Sigmoid colon (tissue), 7 donors: Measurements from ENCODE around the gene HOXB9. TPM values are rescaled to one million over a fixed set of nuclear protein-coding genes. Genes with fewer than 3 reads are reported as not detected.

Experiments
- DNase-seq: peaks from one replicate; pipeline ENCODE4 v3.0.0-alpha.2; 2019
- H3K27ac ChIP-seq, 4 donors: fragments of 200-600 bp; sonication (generic); one replicate each; pipeline ENCODE4 v1.5.1; 2016 to 2019; ENCODE audit warnings: mild to moderate bottlenecking in 1 of 4
- H3K27me3 ChIP-seq, 3 donors: fragments of 200-600 bp; sonication (generic); one replicate each; pipeline ENCODE4 v1.5.1; 2019; ENCODE audit warnings: mild to moderate bottlenecking in 1 of 3
- H3K36me3 ChIP-seq, 4 donors: fragments of 200-600 bp; sonication (generic); one replicate each; pipeline ENCODE4 v1.5.1; 2016 to 2019
- H3K4me1 ChIP-seq, 4 donors: fragments of 200-600 bp; sonication (generic); one replicate each; pipeline ENCODE4 v1.5.1; 2017 to 2019
- H3K4me3 ChIP-seq, 4 donors: fragments of 200-600 bp; sonication (generic); one replicate each; pipeline ENCODE4 v1.5.1; 2017 to 2019; ENCODE audit warnings: mild to moderate bottlenecking in 2 of 4, moderate library complexity in 1 of 4
- H3K9me3 ChIP-seq, 4 donors: fragments of 200-600 bp in 3 of 4; sonication (generic) in 3 of 4; one replicate each; pipeline versions ENCODE4 v1.5.1 to v1.6.1; 2013 to 2019
- EP300 ChIP-seq, 4 donors: sonication (generic); formaldehyde crosslinking; IDR thresholded peaks; one replicate each; pipeline ENCODE4 v1.6.1; 2017; ENCODE audit warnings: antibody characterized with exemption in 4 of 4
- POLR2A ChIP-seq, 2 donors: fragments of 450-650 bp; IDR thresholded peaks; one replicate each; pipeline ENCODE4 v1.6.1; 2016; ENCODE audit warnings: antibody characterized with exemption in 2 of 2, mild to moderate bottlenecking in 2 of 2, moderate library complexity in 2 of 2
- POLR2AphosphoS5 ChIP-seq, 4 donors: sonication (generic); formaldehyde crosslinking; IDR thresholded peaks; one replicate each; pipeline ENCODE4 v1.6.1; 2017; ENCODE audit warnings: antibody characterized with exemption in 4 of 4
- WGBS, 2 donors: extraction: QIAGEN DNeasy Blood & Tissue Kit; methylation state at CpG; one replicate each; pipeline ENCODE4 v1.1.7; 2013; 5-methylcytosine and 5-hydroxymethylcytosine counted together
- intact Hi-C: fragments of 100-400 bp; cut with DNase I; formaldehyde crosslinking; loops from one replicate; pipeline ENCODE4 v1.15.1; 2023
- polyA plus RNA-seq, 3 donors: library from polyadenylated mRNA; stranded (reverse); fragments of 200-250 nt; gene quantifications; one replicate each; pipeline ENCODE4 v1.2.3, GENCODE V29; 2013
- total RNA-seq, 4 donors: library from RNA; depleted of rRNA; stranded (reverse); fragments of >200 nt; gene quantifications; one replicate each; pipeline ENCODE4 v1.1.0, GENCODE V29; 2016
- TF ChIP-seq, protein P1 (sequence below), 4 experiments: fragments of 450-650 bp in 3 of 4; fragments of 200-600 bp in 1 of 4; IDR thresholded peaks; one replicate each; pipeline ENCODE4 v1.5.1; 2016 to 2019; ENCODE audit warnings: antibody characterized with exemption in 4 of 4, mild to moderate bottlenecking in 3 of 4, moderate library complexity in 2 of 4
- donor health status: healthy with polysubstance abuse.
- donor health status: Bipolar disorder and iron deficiency.
- donor health status: healthy.

HOXB9 gene
- total and polyA plus RNA-seq, 7 donors: 0.28 to 52.1 (median 18.0) TPM; not detected in 3

DNA sequence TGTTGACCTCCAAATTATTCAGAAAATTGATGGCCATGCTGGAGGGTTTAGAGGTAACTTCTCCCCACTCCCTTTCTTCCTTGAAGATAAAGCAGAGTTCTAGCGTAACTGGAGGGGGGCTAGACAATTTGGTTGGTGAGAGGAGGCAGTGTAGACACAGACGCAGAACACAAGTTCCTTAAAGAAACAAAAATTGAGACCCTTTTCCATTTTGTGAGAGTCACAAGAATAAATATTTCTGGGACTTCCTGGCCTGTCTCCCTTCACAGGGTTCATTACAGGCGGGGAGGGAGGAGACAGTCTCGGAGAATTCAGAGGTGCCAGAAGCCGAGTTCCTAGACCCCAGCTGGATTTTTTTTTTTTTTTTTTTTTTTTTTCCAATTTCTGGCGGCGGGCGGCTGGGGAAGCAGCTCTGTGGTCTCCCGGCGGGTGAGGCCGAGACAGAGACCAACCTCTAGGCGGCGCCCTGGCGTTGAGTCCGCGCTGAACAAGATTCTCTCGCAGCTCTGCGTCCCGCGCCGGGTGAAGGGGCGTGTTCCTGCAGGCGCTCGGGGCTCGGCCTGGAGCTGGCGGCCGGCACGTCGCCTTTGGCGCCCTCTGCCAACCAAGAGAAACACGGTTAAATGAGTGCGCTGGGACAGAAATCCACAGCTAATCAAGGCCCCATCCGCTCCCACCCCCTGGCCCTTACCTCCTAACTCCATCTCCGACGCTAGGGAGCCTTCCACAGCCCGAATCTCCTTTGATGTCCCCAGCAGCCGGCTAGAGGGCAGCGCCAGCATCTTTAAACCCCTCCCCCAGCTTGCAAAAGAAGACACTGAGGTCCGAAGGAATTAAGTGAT, 10.2 kb upstream of the HOXB9 start:
- no peaks in the 10 kb centered on the region for H3K9me3 ChIP-seq
- no peak overlapping the region for H3K27ac ChIP-seq
- peak; percentile 73 for DNase-seq
- H3K27me3 ChIP-seq: peaks cover 53 to 100% (median 86%) of the 10 kb centered on the region in 3 donors
- no peak overlapping the region for H3K4me3 ChIP-seq
- peaks cover 0 to 16% (median 7%) of the 10 kb centered on the region in 4 donors for H3K4me1 ChIP-seq
- 3 to 6% methylated on average over 39 of the region's 39 CpGs for WGBS, 2 donors
- TF ChIP-seq, protein P1, sequence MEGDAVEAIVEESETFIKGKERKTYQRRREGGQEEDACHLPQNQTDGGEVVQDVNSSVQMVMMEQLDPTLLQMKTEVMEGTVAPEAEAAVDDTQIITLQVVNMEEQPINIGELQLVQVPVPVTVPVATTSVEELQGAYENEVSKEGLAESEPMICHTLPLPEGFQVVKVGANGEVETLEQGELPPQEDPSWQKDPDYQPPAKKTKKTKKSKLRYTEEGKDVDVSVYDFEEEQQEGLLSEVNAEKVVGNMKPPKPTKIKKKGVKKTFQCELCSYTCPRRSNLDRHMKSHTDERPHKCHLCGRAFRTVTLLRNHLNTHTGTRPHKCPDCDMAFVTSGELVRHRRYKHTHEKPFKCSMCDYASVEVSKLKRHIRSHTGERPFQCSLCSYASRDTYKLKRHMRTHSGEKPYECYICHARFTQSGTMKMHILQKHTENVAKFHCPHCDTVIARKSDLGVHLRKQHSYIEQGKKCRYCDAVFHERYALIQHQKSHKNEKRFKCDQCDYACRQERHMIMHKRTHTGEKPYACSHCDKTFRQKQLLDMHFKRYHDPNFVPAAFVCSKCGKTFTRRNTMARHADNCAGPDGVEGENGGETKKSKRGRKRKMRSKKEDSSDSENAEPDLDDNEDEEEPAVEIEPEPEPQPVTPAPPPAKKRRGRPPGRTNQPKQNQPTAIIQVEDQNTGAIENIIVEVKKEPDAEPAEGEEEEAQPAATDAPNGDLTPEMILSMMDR (IDR thresholded peaks at IDR 0.05): peak in 3 of 4 experiments; percentile 15 to 31 (median 15)
- TF ChIP-seq EP300 (IDR thresholded peaks at IDR 0.05): no peak
- intact Hi-C loops: no loop called here
- H3K36me3 ChIP-seq: no peaks in the 10 kb centered on the region

DNA sequence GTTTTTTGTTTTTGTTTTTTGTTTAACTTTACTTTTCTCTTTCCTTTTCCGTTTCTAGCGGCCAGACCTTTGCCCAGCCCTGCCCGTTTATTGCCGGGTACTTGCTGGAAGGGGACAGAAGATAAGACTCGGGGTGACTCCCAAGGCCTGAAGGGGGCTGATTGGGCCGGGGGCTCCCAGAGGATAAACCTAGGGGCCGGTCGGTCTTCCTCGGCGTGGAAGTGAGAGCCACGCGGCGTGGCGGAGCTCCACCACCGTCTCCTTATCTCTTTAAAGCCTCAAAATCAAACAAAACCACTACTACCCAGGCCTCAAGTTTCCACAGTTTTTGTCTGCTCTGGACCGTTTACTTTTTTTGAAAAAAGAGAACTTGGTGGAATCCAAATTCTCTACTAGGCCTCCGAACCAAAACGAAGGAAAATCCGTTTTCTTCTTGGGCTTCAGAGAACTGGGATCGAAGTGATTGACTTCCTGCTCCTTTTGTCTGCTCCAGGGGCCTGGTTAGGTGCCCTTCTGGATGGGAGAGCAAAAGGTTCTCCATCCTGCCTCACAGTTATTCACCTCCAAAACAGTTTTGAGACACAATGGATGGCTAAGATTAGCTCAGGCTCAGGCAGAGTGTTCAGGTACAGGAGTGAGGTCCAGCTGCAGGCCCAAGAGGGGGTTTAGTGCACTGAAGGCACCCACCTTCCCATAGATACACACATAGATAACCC, 8.5 kb upstream of the HOXB9 start:
- H3K36me3 ChIP-seq: no peaks in the 10 kb centered on the region
- intact Hi-C loops: no loop called here
- H3K27me3 ChIP-seq: peaks cover 55 to 100% (median 94%) of the 10 kb centered on the region in 3 donors
- no peaks in the 10 kb centered on the region for H3K9me3 ChIP-seq
- H3K4me3 ChIP-seq: no peak overlapping the region
- peak; percentile 35 for DNase-seq
- TF ChIP-seq EP300 (IDR thresholded peaks at IDR 0.05) (no peak), POLR2A (IDR thresholded peaks at IDR 0.05) (no peak), POLR2AphosphoS5 (IDR thresholded peaks at IDR 0.05) (no peak)
- TF ChIP-seq, protein P1 (IDR thresholded peaks at IDR 0.05): no peak
- peaks cover 0 to 16% (median 7%) of the 10 kb centered on the region in 4 donors for H3K4me1 ChIP-seq
- no peak overlapping the region for H3K27ac ChIP-seq
- 15 to 51% methylated on average over 20 of the region's 20 CpGs for whole genome bisulfite sequencing, 2 donors

DNA sequence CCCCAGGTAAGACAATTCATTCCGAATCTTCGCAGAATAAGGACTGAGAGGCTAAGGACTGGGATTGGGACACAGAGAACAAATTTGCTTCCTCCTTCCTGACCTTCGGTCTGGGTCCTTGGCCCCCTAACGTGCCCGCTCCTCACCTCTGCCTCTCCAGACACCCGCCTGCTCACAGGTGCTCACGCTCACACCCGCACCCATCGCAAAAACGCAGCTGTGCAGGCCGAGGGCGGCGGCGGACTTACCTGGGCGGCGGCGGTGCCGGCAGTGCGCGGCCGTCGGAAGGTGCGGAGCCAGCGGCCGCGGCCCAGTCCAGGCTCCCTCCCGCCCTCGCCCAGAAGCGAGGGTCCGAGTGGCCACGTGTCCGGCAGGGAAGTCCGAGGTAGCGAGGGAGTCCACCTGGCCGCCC, 7.1 kb upstream of the HOXB9 start:
- Histone ChIP-seq H3K36me3 (no peaks in the 10 kb centered on the region), H3K4me3 (no peak overlapping the region), H3K4me1 (peaks cover 0 to 16% (median 7%) of the 10 kb centered on the region in 4 donors), H3K9me3 (no peaks in the 10 kb centered on the region), H3K27ac (no peak overlapping the region), H3K27me3 (peaks cover 69 to 100% (median 99%) of the 10 kb centered on the region in 3 donors)
- DNase-seq: peak; percentile 51
- intact Hi-C loops: no loop called here
- WGBS, 2 donors: 15 to 43% methylated on average over 35 of the region's 35 CpGs
- TF ChIP-seq, protein P1 (IDR thresholded peaks at IDR 0.05): no peak
- TF ChIP-seq POLR2AphosphoS5 (IDR thresholded peaks at IDR 0.05): no peak
- no peak for TF ChIP-seq EP300 (IDR thresholded peaks at IDR 0.05)
- no peak for TF ChIP-seq POLR2A (IDR thresholded peaks at IDR 0.05)

DNA sequence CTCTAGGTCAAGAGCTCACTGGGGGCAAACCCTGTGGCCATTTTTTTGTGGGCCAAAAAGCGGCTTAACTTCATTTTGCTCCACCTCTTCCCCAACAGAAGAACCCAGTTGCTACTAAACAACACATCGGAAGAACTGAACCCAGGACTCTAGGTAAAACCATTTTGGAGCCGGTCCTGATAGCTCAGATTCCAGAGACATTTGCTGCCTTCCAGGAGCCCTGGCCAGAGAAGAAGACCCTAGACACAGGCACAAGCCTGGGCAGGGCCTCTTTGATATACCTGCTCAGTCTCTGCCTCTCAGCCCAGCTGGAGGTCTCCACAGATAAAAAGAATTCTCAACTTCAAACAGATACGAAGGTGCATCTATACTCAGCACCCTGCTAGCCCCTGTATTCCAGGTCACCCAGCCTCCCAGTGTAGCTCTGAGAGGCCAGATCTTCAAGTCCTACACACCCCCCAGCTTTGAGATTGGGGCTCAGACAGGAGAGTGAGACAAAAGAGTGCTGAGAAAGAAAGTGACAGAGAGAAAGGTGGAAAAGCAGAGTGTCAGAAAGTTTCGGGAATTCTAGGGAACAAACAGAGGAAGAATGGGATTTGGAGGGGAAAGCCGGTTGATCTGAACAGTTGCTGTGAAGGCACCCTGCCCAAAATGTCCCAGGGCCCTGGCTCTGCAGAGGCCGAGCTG, 6.6 kb upstream of the HOXB9 start:
- DNase-seq: peak; percentile 8
- intact Hi-C loops: no loop called here
- H3K4me1 ChIP-seq: peaks cover 0 to 16% (median 7%) of the 10 kb centered on the region in 4 donors
- TF ChIP-seq, protein P1 (IDR thresholded peaks at IDR 0.05): no peak
- TF ChIP-seq POLR2A (IDR thresholded peaks at IDR 0.05) (no peak), EP300 (IDR thresholded peaks at IDR 0.05) (no peak), POLR2AphosphoS5 (IDR thresholded peaks at IDR 0.05) (no peak)
- no peak overlapping the region for H3K4me3 ChIP-seq
- no peak overlapping the region for H3K27ac ChIP-seq
- 17 to 58% methylated on average over 7 of the region's 7 CpGs for WGBS, 2 donors
- H3K36me3 ChIP-seq: no peaks in the 10 kb centered on the region
- H3K27me3 ChIP-seq: peaks cover 72 to 100% (median 100%) of the 10 kb centered on the region in 3 donors
- H3K9me3 ChIP-seq: no peaks in the 10 kb centered on the region
